GM23338 (cell line): ENCODE data around the gene PLA2G1B. TPM values are rescaled to one million over a fixed set of nuclear protein-coding genes. Genes with fewer than 3 reads are reported as not detected.

Experiments
- ATAC-seq: fragments of 200-7000 bp; cut with Tn5 transposase; 3 replicates; pipeline ENCODE4 v1.9.1; 2020
- DNase-seq: peaks from one replicate; pipeline ENCODE4 v3.0.0-alpha.2; 2015; ENCODE audit warnings: low spot score
- H2AFZ ChIP-seq: fragments of 200-600 bp; sonication (generic); 2 replicates; pipeline ENCODE4 v1.8.0; 2016; ENCODE audit warnings: antibody characterized with exemption, mild to moderate bottlenecking, moderate library complexity
- H3F3A ChIP-seq: fragments of 200-600 bp; sonication (generic); replicated peaks from 2 replicates; pipeline ENCODE4 v1.8.0; 2017; ENCODE audit warnings: antibody characterized with exemption, mixed run types, low read depth
- H3K27ac ChIP-seq: fragments of 200-600 bp; sonication (generic); 2 replicates; pipeline ENCODE4 v1.6.1; 2016; ENCODE audit warnings: low read depth
- H3K27me3 ChIP-seq: fragments of 200-600 bp; sonication (generic); 2 replicates; pipeline ENCODE4 v1.8.0; 2016; ENCODE audit warnings: mild to moderate bottlenecking, mixed run types, moderate library complexity; ENCODE audit not compliant: insufficient read depth
- H3K36me3 ChIP-seq: fragments of 200-600 bp; sonication (generic); 2 replicates; pipeline ENCODE4 v1.8.0; 2016; ENCODE audit warnings: mild to moderate bottlenecking; ENCODE audit not compliant: insufficient read depth
- H3K4me1 ChIP-seq: fragments of 200-600 bp; sonication (generic); 2 replicates; pipeline ENCODE4 v1.8.0; 2016; ENCODE audit warnings: mild to moderate bottlenecking, moderate library complexity; ENCODE audit not compliant: insufficient read depth
- H3K4me2 ChIP-seq: fragments of 200-600 bp; sonication (generic); 2 replicates; pipeline ENCODE4 v1.7.1; 2017; ENCODE audit warnings: mixed run types
- H3K4me3 ChIP-seq: fragments of 200-600 bp; sonication (generic); 2 replicates; pipeline ENCODE4 v1.6.1; 2016; ENCODE audit warnings: mixed run types
- H3K79me2 ChIP-seq: fragments of 200-600 bp; sonication (generic); replicated peaks from 2 replicates; pipeline ENCODE4 v1.8.0; 2017; ENCODE audit warnings: mild to moderate bottlenecking; ENCODE audit not compliant: insufficient read depth
- H3K9me2 ChIP-seq: fragments of 200-600 bp; sonication (generic); 2 replicates; pipeline ENCODE4 v1.8.0; 2017; ENCODE audit not compliant: insufficient read depth
- H4K20me1 ChIP-seq: fragments of 200-600 bp; sonication (generic); replicated peaks from 2 replicates; pipeline ENCODE4 v1.8.0; 2017; ENCODE audit warnings: mild to moderate bottlenecking; ENCODE audit not compliant: insufficient read depth
- H3K27ac Mint-ChIP-seq: 2 replicates; pipeline ENCODE4 v1.8.0; 2020; ENCODE audit warnings: inconsistent platforms, mild to moderate bottlenecking, moderate library complexity, mixed read lengths
- H3K27me3 Mint-ChIP-seq: 3 replicates; pipeline ENCODE4 v1.8.0; 2022; ENCODE audit warnings: low read depth, mild to moderate bottlenecking, moderate library complexity, mixed read lengths, inconsistent platforms; ENCODE audit not compliant: insufficient read depth, poor library complexity
- H3K36me3 Mint-ChIP-seq: 3 replicates; pipeline ENCODE4 v1.8.0; 2021; ENCODE audit warnings: low read depth, mild to moderate bottlenecking, inconsistent platforms, moderate library complexity, mixed read lengths
- H3K4me1 Mint-ChIP-seq: 3 replicates; pipeline ENCODE4 v1.8.0; 2020; ENCODE audit warnings: mild to moderate bottlenecking, inconsistent platforms, mixed read lengths
- H3K4me3 Mint-ChIP-seq: 3 replicates; pipeline ENCODE4 v1.8.0; 2021; ENCODE audit warnings: moderate library complexity, mild to moderate bottlenecking, inconsistent platforms, mixed read lengths
- H3K9me3 Mint-ChIP-seq: 3 replicates; pipeline ENCODE4 v1.8.0; 2020; ENCODE audit warnings: moderate library complexity, mild to moderate bottlenecking, inconsistent platforms, mixed read lengths
- CREB1 ChIP-seq: fragments of 250-450 bp; sonication (Bioruptor Pico); IDR thresholded peaks from 2 replicates; pipeline ENCODE4 v1.5.0; 2020; ENCODE audit warnings: low read depth, mild to moderate bottlenecking, moderate library complexity
- CTCF ChIP-seq, 2 experiments: fragments of 200-600 bp in 1 of 2; sonication (generic) in 1 of 2; conservative IDR thresholded peaks; 2 replicates each; pipeline versions ENCODE4 v1.5.1 to v1.6.1; 2016 to 2017; ENCODE audit warnings: antibody characterized with exemption in 2 of 2, low read depth in 2 of 2, mild to moderate bottlenecking in 2 of 2, moderate library complexity in 1 of 2
- ETS1 ChIP-seq: IDR thresholded peaks from 2 replicates; pipeline ENCODE4 v1.6.1; 2016; ENCODE audit warnings: antibody characterized with exemption
- EZH2 ChIP-seq: fragments of 200-600 bp; sonication (generic); IDR thresholded peaks from one replicate; pipeline ENCODE4 v1.8.0; 2017; ENCODE audit warnings: antibody characterized with exemption, mild to moderate bottlenecking, low read depth; ENCODE audit not compliant: unreplicated experiment
- EZH2phosphoT487 ChIP-seq: fragments of 200-600 bp; sonication (generic); IDR thresholded peaks from one replicate; pipeline ENCODE4 v1.8.1; 2018; ENCODE audit warnings: antibody characterized with exemption; ENCODE audit not compliant: unreplicated experiment
- JUNB ChIP-seq: IDR thresholded peaks from one replicate; pipeline ENCODE4 v1.6.1; 2016; ENCODE audit warnings: antibody characterized with exemption; ENCODE audit not compliant: unreplicated experiment
- NANOG ChIP-seq: IDR thresholded peaks from 2 replicates; pipeline ENCODE4 v1.6.1; 2016; ENCODE audit warnings: antibody characterized with exemption, borderline replicate concordance
- POLR2AphosphoS5 ChIP-seq: IDR thresholded peaks from 2 replicates; pipeline ENCODE4 v1.6.1; 2016; ENCODE audit warnings: antibody characterized with exemption, low read depth
- STAT1 ChIP-seq: IDR thresholded peaks from one replicate; pipeline ENCODE4 v1.6.1; 2016; ENCODE audit warnings: antibody characterized with exemption; ENCODE audit not compliant: unreplicated experiment
- ZNF114 ChIP-seq: fragments of 250-450 bp; sonication (Bioruptor Pico); IDR thresholded peaks from 2 replicates; pipeline ENCODE4 v1.5.0; 2020; ENCODE audit warnings: mild to moderate bottlenecking, moderate library complexity
- ZNF331 ChIP-seq: fragments of 250-450 bp; sonication (Bioruptor Pico); IDR thresholded peaks from 2 replicates; pipeline ENCODE4 v1.5.0; 2020; ENCODE audit warnings: low read depth, mild to moderate bottlenecking, moderate library complexity
- ZNF462 ChIP-seq: fragments of 250-450 bp; sonication (Bioruptor Pico); IDR thresholded peaks from 2 replicates; pipeline ENCODE4 v1.5.0; 2020; ENCODE audit warnings: mild to moderate bottlenecking, moderate library complexity
- polyA plus RNA-seq: library from polyadenylated mRNA; unstranded; fragments of >200 nt; fragmentation: Nextera tagmentation; extraction: Ambion mirVana; gene quantifications from 2 replicates; pipeline ENCODE4 v1.2.1, GENCODE V29; 2016
- total RNA-seq: library from RNA; depleted of rRNA; stranded (reverse); fragments of >200 nt; shearing (Covaris generic); gene quantifications from 2 replicates; pipeline ENCODE4 v1.2.3, GENCODE V29; 2014

PLA2G1B gene
- total and polyA plus RNA-seq, 2 experiments from 2014 or later, result not detected

- no peak for TF ChIP-seq CTCF (conservative IDR thresholded peaks at IDR 0.05; ENCODE audit: low read depth in 2 of 2)
- no peak for TF ChIP-seq ZNF331
- no peak for TF ChIP-seq ETS1
- no peak for TF ChIP-seq STAT1
- TF ChIP-seq JUNB, result no peak
- no peak for TF ChIP-seq NANOG
- no peak for TF ChIP-seq EZH2
- no peak for TF ChIP-seq EZH2phosphoT487
- TF ChIP-seq CREB1 (CRISPR knock-in tag), result no peak
Observed at GRCh38 chr12:120283318-120283717, 44.3 kb downstream of the PLA2G1B start (continued).

- peaks cover 2% of the 10 kb centered on the region; the same call in 2 of the 3 replicates for H3K4me1 Mint-ChIP-seq
- H3K9me3 Mint-ChIP-seq, result peaks cover 26% of the 10 kb centered on the region
- no peaks in the 10 kb centered on the region for H3K4me1 ChIP-seq
- no peak for TF ChIP-seq NANOG
- TF ChIP-seq CREB1 (CRISPR knock-in tag), result no peak
- no peak for TF ChIP-seq ZNF331
- TF ChIP-seq ETS1, result no peak
- no peak for TF ChIP-seq ZNF462
- no peak for TF ChIP-seq POLR2AphosphoS5
- TF ChIP-seq ZNF114 (CRISPR knock-in tag), result no peak
- TF ChIP-seq STAT1, result no peak
- no peak for TF ChIP-seq JUNB
Observed at GRCh38 chr12:120278137-120279069, 49.2 kb downstream of the PLA2G1B start.

More at GRCh38 chr12:120278137-120279069, 49.2 kb downstream of the PLA2G1B start:
- H3K27me3 Mint-ChIP-seq, result peaks cover 5% of the 10 kb centered on the region
- Histone ChIP-seq H4K20me1 (no peaks in the 10 kb centered on the region), H3K4me3 (no peak overlapping the region), H3K27ac (no peak overlapping the region), H3K79me2 (no peaks in the 10 kb centered on the region), H3K9me2 (no peaks in the 10 kb centered on the region), H2AFZ (no peak overlapping the region), H3K36me3 (no peaks in the 10 kb centered on the region), H3F3A (no peaks in the 10 kb centered on the region), H3K4me2 (no peak overlapping the region), H3K27me3 (no peaks in the 10 kb centered on the region)
- peaks cover 9% of the 10 kb centered on the region for H3K36me3 Mint-ChIP-seq
- H3K4me3 Mint-ChIP-seq, result no peak overlapping the region
- no peak for DNase-seq
- ATAC-seq, result no peak
- no peak overlapping the region for H3K27ac Mint-ChIP-seq
